Naive B cell (primary cell): Measurements from ENCODE around the gene TPST2. TPM values are rescaled to one million over a fixed set of nuclear protein-coding genes. Genes with fewer than 3 reads are reported as not detected.

Source experiments
- ATAC-seq, 2 donors: fragments of 150-1000 bp; cut with Tn5 transposase; 2 replicates each; pipeline ENCODE4 v1.10.0; 2021; ENCODE audit warnings: low read depth in 2 of 2, mild to moderate bottlenecking in 2 of 2, moderate library complexity in 2 of 2
- DNase-seq: peaks from one replicate; pipeline ENCODE4 v3.0.0; 2022
- H3K27ac Mint-ChIP-seq, 6 donors: one replicate each; pipeline ENCODE4 v1.8.0; 2020 to 2022; ENCODE audit warnings: mild to moderate bottlenecking in 6 of 6, mixed read lengths in 6 of 6, moderate library complexity in 5 of 6, inconsistent platforms in 2 of 6
- H3K27me3 Mint-ChIP-seq, 3 donors: one replicate each; pipeline ENCODE4 v1.8.0; 2021 to 2022; ENCODE audit warnings: mixed read lengths in 3 of 3, mild to moderate bottlenecking in 1 of 3
- H3K36me3 Mint-ChIP-seq, 2 donors: one replicate each; pipeline ENCODE4 v1.8.0; 2020 to 2022; ENCODE audit warnings: mixed read lengths in 2 of 2, inconsistent platforms in 1 of 2, mild to moderate bottlenecking in 1 of 2
- H3K4me1 Mint-ChIP-seq, 3 donors: one replicate each; pipeline ENCODE4 v1.8.0; 2020 to 2022; ENCODE audit warnings: mixed read lengths in 3 of 3, inconsistent platforms in 1 of 3, mild to moderate bottlenecking in 1 of 3, moderate library complexity in 1 of 3
- H3K4me3 Mint-ChIP-seq, 8 donors: one replicate each; pipeline ENCODE4 v1.8.0; 2020 to 2022; ENCODE audit warnings: mild to moderate bottlenecking in 8 of 8, mixed read lengths in 8 of 8, moderate library complexity in 8 of 8, inconsistent platforms in 2 of 8
- H3K9me3 Mint-ChIP-seq, 7 donors: one replicate each; pipeline ENCODE4 v1.8.0; 2020 to 2022; ENCODE audit warnings: mixed read lengths in 7 of 7, mild to moderate bottlenecking in 5 of 7, inconsistent platforms in 2 of 7, moderate library complexity in 1 of 7
- polyA plus RNA-seq, 6 donors: library from polyadenylated mRNA; unstranded; fragments of 300-500 nt; fragmentation: Illumina TruSeq; gene quantifications; one replicate each; pipeline ENCODE4 v1.2.3, GENCODE V29; 2021; ENCODE audit warnings: low read depth in 6 of 6

The TPST2 gene
- 10 to 100 TPM; 13.9 to 39.0 (median 28.5) TPM for polyA plus RNA-seq

DNA sequence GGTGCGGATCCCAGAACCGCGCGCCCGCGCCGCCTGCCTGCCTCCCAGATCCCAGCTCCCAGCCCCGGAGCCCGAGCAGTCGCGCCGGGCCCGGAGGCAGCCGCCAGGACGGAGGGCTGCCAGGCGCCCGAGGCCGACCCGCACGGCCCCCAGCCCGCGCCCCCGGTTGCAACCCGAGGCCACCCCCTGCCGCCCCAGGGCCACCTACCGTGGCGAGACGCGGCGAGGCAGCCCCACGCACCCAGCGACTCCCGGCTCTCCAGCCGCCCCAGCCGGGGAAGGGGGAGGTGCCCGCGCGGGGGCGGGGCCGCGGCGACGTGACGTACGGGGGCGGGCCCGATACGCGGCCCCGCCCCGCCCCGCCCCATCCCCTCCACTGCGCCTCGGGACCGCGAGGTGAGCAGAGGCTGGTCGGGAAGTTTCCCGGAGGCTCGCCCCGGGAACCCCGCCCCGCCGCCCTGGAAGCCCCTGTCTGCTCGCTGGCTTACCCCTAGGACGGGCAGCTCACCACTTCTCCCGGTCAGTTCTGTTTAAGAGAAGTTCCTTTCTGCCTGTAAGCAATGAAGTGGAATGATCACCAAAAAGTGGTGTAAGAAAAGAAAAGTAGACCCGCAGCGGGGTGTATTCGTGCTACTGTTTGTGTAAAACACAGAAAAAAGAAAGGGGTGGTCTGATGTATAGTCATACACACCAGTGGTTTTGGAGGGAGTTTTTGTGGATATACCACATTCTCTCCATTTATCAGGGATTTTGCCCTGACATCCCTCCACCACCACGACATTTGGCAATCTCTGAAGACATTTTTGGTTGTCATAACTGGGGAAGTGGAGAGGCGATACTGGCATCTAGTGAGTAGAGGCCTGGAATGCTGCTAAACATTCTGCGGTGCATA, at the start of gene TPST2:
TPST2 (minus strand) TSS at position 288 of the 892 bp plus-strand sequence. CDS start 48,502 bp downstream, outside the sequence.
- peak within 1 kb of the TSS; percentile 79 to 96 (median 94) for H3K27ac Mint-ChIP-seq
- H3K4me3 Mint-ChIP-seq = peak within 1 kb of the TSS; percentile 90 to 96 (median 94)
- H3K36me3 Mint-ChIP-seq = no peaks in the 10 kb centered on the region
- ATAC-seq (peak; percentile 89 to 90), DNase-seq (peak; percentile 74)
- H3K27me3 Mint-ChIP-seq = no peaks in the 10 kb centered on the region
- H3K4me1 Mint-ChIP-seq = peaks cover 32 to 54% (median 46%) of the 10 kb centered on the region in 3 donors
- peaks cover 0 to 4% (median 0%) of the 10 kb centered on the region in 7 donors for H3K9me3 Mint-ChIP-seq

DNA sequence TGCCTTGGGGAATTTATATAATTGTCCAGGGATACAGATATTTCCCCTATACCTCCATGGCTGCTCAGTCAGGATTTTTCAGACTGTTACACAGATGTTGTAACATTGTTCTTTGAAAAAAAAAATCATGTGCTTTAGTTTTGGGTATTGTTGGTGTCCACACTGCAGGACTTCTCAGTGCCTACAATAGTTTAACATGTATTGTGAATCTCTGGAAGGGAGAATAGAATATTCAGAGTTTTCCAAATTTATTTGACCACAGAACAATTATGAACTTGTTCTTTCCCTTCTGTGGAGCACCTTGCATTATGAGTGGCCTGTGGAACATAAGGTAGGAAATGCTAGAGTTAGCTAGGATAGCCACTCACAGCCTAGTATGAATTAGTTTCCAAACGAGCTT, 46.4 kb upstream of the TPST2 start:
- no peaks in the 10 kb centered on the region for H3K9me3 Mint-ChIP-seq
- no peaks in the 10 kb centered on the region for H3K4me1 Mint-ChIP-seq
- DNase-seq (no peak), ATAC-seq (no peak)
- no peak overlapping the region for H3K27ac Mint-ChIP-seq
- H3K4me3 Mint-ChIP-seq = no peak overlapping the region
- H3K36me3 Mint-ChIP-seq = no peaks in the 10 kb centered on the region
- peaks cover 7 to 23% (median 9%) of the 10 kb centered on the region in 3 donors for H3K27me3 Mint-ChIP-seq

DNA sequence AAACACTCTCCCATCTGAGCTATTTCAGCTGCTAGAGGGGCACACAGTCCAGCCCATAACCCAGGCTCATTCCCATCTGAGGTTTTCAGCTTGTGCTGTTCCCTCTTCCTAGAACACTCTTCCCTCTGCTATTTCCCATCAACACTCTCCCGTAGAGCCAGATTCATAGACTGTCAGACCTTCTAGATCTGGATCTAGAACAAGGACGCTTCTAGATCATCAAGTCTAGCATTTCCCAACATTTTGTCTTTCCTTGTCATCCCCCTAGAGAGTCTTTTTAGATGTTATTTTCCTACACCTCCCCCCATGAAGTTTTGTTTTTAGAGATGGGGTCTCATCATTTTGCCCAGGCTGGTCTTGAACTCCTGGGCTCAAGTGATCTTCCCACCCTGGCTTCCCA, 45.2 kb upstream of the TPST2 start:
- Mint-ChIP-seq H3K36me3 (peaks cover 0 to 6% of the 10 kb centered on the region in 2 donors), H3K27me3 (peaks cover 7 to 21% (median 9%) of the 10 kb centered on the region in 3 donors), H3K4me3 (no peak overlapping the region), H3K9me3 (peaks cover 0 to 6% (median 0%) of the 10 kb centered on the region in 7 donors), H3K4me1 (no peaks in the 10 kb centered on the region), H3K27ac (peak overlapping the region in 1 of 6 donors; percentile 82)
- ATAC-seq (no peak), DNase-seq (no peak)

DNA sequence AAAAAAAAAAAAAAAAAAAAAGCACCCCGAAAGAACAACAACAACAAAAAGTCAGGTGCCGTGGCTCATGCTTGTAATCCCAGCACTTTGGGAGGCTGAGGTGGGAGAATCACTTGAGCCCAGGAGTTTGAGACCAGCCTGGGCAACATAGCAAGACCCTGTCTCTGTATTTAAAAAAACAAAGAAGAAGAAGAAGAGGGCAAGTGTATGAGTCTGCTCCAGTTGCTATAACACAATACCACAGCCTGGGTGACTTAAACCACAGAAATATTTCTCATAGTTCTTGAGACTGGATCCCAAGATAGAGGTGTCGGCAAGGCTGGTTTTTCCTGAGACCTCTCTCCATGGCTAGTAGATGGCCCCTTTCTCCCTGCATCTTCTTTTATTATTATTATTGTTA, 44.3 kb upstream of the TPST2 start:
- Mint-ChIP-seq H3K4me3 (no peak overlapping the region), H3K36me3 (peaks cover 0 to 6% of the 10 kb centered on the region in 2 donors), H3K27ac (no peak overlapping the region), H3K4me1 (no peaks in the 10 kb centered on the region), H3K27me3 (peaks cover 7 to 18% (median 9%) of the 10 kb centered on the region in 3 donors), H3K9me3 (peaks cover 0 to 6% (median 0%) of the 10 kb centered on the region in 7 donors)
- DNase-seq (no peak), ATAC-seq (no peak)

DNA sequence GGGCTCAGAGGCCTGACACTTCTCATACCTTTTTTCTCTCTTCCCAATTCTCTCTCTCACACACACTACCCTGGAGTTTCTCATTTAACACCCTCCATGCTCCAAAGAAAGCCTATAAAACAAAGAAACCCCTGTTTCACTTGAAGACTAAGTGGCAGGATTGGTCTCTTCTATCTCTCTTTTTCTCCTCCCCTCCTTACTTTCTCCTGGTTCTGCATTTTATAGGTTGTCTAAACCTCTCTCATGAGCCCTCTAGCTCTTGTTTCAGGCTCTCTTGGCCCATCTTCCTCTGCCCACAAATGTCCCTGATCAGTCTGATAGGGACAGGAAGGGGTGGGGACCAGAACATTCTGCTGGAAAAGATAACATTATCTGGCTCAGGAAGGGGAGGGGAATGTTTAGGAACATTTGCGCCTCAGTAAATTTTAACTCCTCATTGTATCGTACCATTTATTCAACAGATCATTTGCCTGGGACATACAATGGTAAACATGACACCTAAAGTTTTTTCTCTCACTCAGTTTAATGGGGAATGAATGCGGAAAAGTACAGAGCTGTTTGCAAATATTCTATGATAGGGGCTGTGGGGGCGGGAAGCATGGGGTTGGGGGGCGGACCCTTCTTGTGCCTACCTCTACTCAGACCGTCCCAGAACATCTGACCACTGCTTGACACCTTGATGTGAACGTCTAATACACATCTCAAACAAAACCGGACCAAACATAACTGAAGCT, 42.7 kb upstream of the TPST2 start:
- H3K9me3 Mint-ChIP-seq = peaks cover 0 to 6% (median 0%) of the 10 kb centered on the region in 7 donors
- H3K4me1 Mint-ChIP-seq = peaks cover 0 to under 1% (median 0%) of the 10 kb centered on the region in 3 donors
- no peak overlapping the region for H3K4me3 Mint-ChIP-seq
- peaks cover 7 to 18% (median 9%) of the 10 kb centered on the region in 3 donors for H3K27me3 Mint-ChIP-seq
- H3K36me3 Mint-ChIP-seq = peaks cover 0 to 6% of the 10 kb centered on the region in 2 donors
- H3K27ac Mint-ChIP-seq = no peak overlapping the region
- DNase-seq (no peak), ATAC-seq (no peak)

DNA sequence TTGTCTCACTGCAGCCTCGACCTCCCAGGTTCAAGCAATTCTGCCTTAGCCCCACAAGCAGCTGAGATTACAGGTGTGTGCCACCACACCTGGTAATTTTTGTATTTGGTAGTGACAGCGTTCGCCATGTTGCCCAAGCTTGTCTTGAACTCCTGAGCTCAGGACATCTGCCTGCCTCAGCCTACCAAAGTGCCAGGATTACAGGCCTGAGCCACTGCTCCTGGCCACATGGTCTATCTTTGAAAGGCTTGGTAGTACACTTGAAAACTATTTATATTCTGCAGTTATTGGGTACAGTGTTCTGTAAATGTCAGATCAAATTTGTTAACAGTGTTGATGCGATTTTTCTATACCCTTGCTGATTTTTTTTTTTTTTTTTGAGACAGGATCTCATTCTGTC, 41.4 kb upstream of the TPST2 start:
- Mint-ChIP-seq H3K9me3 (peaks cover 0 to 6% (median 0%) of the 10 kb centered on the region in 7 donors), H3K4me3 (no peak overlapping the region), H3K36me3 (peaks cover 0 to 6% of the 10 kb centered on the region in 2 donors), H3K4me1 (peaks cover 0 to 5% (median 0%) of the 10 kb centered on the region in 3 donors), H3K27ac (no peak overlapping the region), H3K27me3 (peaks cover 7 to 18% (median 9%) of the 10 kb centered on the region in 3 donors)
- no peak for DNase-seq
- ATAC-seq = no peak

DNA sequence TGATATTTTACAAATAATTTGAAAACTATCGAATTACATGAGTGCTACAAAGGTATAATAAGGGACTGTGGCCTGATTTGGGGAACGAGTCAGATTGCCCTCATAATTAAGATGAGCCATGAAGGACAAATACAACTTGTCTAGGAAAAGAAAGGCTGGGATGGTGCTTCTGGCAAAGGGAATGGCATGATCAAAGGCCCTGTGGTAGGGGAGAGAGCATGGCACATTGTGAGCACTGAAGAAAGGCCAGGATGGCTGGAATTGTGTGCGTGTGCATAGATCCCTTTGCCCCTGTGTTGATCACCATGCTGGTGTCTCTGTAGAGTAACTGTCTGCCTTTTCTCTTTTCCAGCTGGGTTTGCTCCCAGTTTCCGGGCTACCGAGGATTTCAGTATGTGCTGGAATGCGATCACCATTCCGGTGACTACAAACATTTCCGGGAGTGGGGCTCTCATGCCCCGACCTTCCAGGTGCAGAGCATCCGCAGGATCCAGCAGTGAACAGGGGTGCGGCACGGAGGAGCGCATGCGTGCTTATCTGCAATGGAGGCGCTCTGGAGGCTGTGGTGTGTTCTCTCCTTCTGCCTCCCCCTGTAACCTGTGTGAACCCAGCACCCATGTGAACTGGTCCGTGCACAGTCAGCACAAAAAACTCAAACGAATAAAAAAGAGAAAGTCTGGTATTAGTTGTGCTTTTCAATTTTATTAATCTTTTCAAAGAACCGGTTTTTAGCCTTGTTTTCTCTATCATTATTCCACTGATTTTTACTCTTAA, 40.2 kb upstream of the TPST2 start:
- ATAC-seq = no peak
- H3K4me1 Mint-ChIP-seq = peaks cover 0 to 5% (median 0%) of the 10 kb centered on the region in 3 donors
- no peak for DNase-seq
- H3K36me3 Mint-ChIP-seq = peaks cover 0 to 6% of the 10 kb centered on the region in 2 donors
- H3K27me3 Mint-ChIP-seq = peaks cover 5 to 15% (median 6%) of the 10 kb centered on the region in 3 donors
- H3K27ac Mint-ChIP-seq = no peak overlapping the region
- H3K9me3 Mint-ChIP-seq = peaks cover 0 to 6% (median 0%) of the 10 kb centered on the region in 7 donors
- H3K4me3 Mint-ChIP-seq = no peak overlapping the region

DNA sequence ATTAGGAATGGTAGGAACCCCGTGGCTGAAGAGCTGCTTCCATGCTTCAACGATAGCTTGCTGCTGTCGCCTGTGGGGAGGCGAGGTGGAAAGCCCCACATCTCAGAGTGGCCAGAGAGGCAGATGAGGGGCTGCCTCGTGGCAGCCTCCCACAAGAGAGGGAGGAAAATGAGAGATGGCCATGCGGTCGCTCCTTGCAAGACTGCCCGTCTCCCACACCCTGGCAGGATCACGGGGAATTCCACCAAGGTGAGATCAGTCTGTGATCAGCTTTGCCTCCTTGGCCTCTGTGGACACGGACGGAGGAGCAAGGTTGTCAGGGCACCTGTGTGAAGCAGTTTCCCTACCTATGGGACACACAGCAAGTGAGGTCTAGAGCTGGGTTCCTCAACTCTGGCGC, 34.9 kb upstream of the TPST2 start:
- DNase-seq = no peak
- no peak overlapping the region for H3K4me3 Mint-ChIP-seq
- no peaks in the 10 kb centered on the region for H3K36me3 Mint-ChIP-seq
- peak overlapping the region in 2 of 6 donors; percentile 26 to 33 for H3K27ac Mint-ChIP-seq
- ATAC-seq = no peak
- H3K9me3 Mint-ChIP-seq = peaks cover 0 to 5% (median 0%) of the 10 kb centered on the region in 7 donors
- peaks cover 0 to 5% (median 0%) of the 10 kb centered on the region in 3 donors for H3K4me1 Mint-ChIP-seq
- peaks cover 0 to 7% (median 0%) of the 10 kb centered on the region in 3 donors for H3K27me3 Mint-ChIP-seq

DNA sequence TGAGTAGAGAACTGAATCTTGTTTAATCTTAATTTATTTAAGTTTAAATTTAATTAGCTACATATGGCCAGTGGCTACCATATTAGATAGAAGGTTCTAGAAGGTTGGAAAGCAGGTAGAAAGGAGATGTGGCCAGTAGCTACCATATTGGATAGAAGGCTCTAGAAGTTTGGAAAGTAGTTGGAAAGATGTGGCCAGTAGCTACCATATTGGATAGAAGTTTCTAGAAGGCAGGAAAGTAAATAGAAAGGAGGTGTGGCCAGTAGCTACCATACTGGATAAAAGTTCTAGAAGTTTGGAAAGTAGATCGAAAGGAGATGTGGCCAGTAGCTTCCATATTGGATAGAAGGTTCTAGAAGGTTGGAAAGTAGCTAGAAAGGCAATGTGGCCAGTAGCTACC, 34.1 kb upstream of the TPST2 start:
- no peak for DNase-seq
- H3K27me3 Mint-ChIP-seq = peaks cover 0 to 10% (median 0%) of the 10 kb centered on the region in 3 donors
- H3K27ac Mint-ChIP-seq = no peak overlapping the region
- peaks cover 0 to 5% (median 0%) of the 10 kb centered on the region in 7 donors for H3K9me3 Mint-ChIP-seq
- H3K4me1 Mint-ChIP-seq = peaks cover 0 to 5% (median 0%) of the 10 kb centered on the region in 3 donors
- H3K36me3 Mint-ChIP-seq = no peaks in the 10 kb centered on the region
- ATAC-seq = no peak
- H3K4me3 Mint-ChIP-seq = no peak overlapping the region

DNA sequence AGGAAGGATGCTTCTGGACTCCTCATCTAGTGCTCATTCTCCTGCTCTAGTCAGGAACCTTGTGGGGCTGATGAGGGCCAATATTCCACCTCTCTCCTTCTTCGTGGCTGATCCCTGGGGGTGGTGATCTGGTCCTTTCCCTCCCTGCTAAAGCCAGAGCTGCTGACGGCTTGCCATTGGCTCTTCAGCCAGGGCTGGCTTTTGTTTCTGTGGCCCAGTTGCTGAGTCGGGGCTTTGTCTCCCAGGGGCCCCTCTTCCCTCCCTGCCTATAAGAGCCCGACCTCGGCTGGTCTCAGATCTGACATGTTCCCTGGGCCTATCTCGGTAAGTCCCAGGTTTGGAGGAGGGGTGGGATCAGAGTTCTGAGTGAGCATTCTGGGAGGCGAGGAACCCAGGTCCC, 31.7 kb upstream of the TPST2 start, which contains the start of gene CRYBA4:
CRYBA4 (plus strand) TSS at position 301 of the 400 bp plus-strand sequence. CDS start 634 bp downstream, outside the sequence.
- peak within 1 kb of the TSS in 2 of 6 donors; percentile 53 to 85 for H3K27ac Mint-ChIP-seq
- peaks cover 6 to 13% (median 13%) of the 10 kb centered on the region in 3 donors for H3K4me1 Mint-ChIP-seq
- peaks cover 0 to 5% (median 0%) of the 10 kb centered on the region in 7 donors for H3K9me3 Mint-ChIP-seq
- peak within 1 kb of the TSS in 1 of 8 donors; percentile 64 for H3K4me3 Mint-ChIP-seq
- H3K36me3 Mint-ChIP-seq = no peaks in the 10 kb centered on the region
- DNase-seq (no peak), ATAC-seq (no peak)
- H3K27me3 Mint-ChIP-seq = peaks cover 0 to 13% (median 0%) of the 10 kb centered on the region in 3 donors

DNA sequence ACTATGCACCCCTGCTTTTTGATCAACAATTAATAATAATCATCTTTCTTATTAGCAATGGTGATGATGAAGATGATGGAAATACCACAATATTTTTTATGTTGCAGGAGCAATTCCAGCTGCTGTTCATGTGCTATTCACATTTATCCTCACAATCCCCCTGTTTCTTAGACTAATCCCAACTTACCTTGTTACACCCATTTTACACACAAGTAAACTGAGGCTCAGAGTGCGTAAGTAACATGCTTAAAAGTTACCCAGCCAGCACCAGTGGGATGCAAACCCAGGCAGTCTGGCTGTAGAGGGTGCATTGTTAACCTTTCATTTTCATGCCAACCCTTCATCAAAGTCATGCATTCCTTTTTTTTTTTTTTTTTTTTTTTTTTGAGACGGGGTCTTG, 30.3 kb upstream of the TPST2 start:
- no peak for ATAC-seq
- peaks cover 0 to 5% (median 0%) of the 10 kb centered on the region in 7 donors for H3K9me3 Mint-ChIP-seq
- H3K4me3 Mint-ChIP-seq = no peak overlapping the region

DNA sequence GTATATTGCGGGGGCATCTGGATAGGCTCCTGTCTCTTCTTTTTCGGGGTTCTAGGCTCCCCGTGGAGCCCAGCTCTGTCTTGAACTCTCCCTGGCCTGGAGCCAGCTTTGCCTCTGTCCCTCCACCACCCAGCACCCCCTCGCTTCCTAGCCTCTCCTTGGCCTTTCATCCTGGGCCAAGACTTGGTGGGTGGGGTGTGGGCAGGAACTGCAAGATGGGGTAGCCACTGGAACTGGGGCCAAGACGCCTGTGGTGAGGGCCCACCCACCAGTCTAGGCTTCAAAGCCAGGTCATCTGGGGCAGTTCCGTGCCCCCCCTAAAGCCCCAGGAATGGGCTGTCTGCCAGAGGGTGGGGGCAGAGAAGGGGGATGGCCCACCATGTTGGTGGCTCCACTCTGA, 29.6 kb upstream of the TPST2 start:
- DNase-seq (no peak), ATAC-seq (no peak)
- peak overlapping the region in 3 of 6 donors; percentile 14 to 79 (median 64) for H3K27ac Mint-ChIP-seq
- H3K9me3 Mint-ChIP-seq = peaks cover 0 to 5% (median 0%) of the 10 kb centered on the region in 7 donors
- no peak overlapping the region for H3K4me3 Mint-ChIP-seq
- H3K27me3 Mint-ChIP-seq = peaks cover 0 to 13% (median 0%) of the 10 kb centered on the region in 3 donors
- H3K36me3 Mint-ChIP-seq = no peaks in the 10 kb centered on the region
- peaks cover 20 to 31% (median 28%) of the 10 kb centered on the region in 3 donors for H3K4me1 Mint-ChIP-seq

More for the DNA sequence above, 30.3 kb upstream of the TPST2 start:
- Mint-ChIP-seq H3K4me1 (peaks cover 18 to 28% (median 25%) of the 10 kb centered on the region in 3 donors), H3K27ac (peak overlapping the region in 1 of 6 donors; percentile 58), H3K27me3 (peaks cover 0 to 13% (median 0%) of the 10 kb centered on the region in 3 donors), H3K36me3 (no peaks in the 10 kb centered on the region)
- DNase-seq = no peak
